HepG2 (cell line): Measurements from ENCODE around the gene PRR35. TPM values are rescaled to one million over a fixed set of nuclear protein-coding genes. Genes with fewer than 3 reads are reported as not detected.
A peak's percentile ranks its signal among the peaks of the same experiment; 100 is the strongest.

Experiments used
- BCL3 ChIP-seq: sonication (generic); formaldehyde crosslinking; IDR thresholded peaks from 2 replicates; pipeline ENCODE4 v1.5.1; 2020; ENCODE audit warnings: mild to moderate bottlenecking, missing genetic modification reagents, moderate library complexity
- CEBPB ChIP-seq: IDR thresholded peaks from 2 replicates; pipeline ENCODE4 v1.6.1; 2011; ENCODE audit warnings: low read depth, low read length, improper control_type of control experiment, borderline replicate concordance
- CENPBD1 ChIP-seq: sonication (generic); formaldehyde crosslinking; IDR thresholded peaks from 2 replicates; pipeline ENCODE4 v1.8.0; 2022; ENCODE audit warnings: missing genetic modification reagents, low read depth, mild to moderate bottlenecking, borderline replicate concordance
- FOSL2 ChIP-seq: sonication (generic); formaldehyde crosslinking; IDR thresholded peaks from 2 replicates; pipeline ENCODE4 v1.4.0; 2020; ENCODE audit warnings: missing genetic modification reagents
- GLI4 ChIP-seq: sonication (generic); formaldehyde crosslinking; IDR thresholded peaks from 2 replicates; pipeline ENCODE4 v1.5.1; 2020; ENCODE audit warnings: missing genetic modification reagents, mild to moderate bottlenecking, moderate library complexity, borderline replicate concordance
- MAX ChIP-seq: IDR thresholded peaks from 2 replicates; pipeline ENCODE4 v1.6.1; 2012; ENCODE audit warnings: inconsistent platforms
- MLX ChIP-seq: IDR thresholded peaks from 2 replicates; pipeline ENCODE4 v1.6.1; 2016
- MXD4 ChIP-seq: IDR thresholded peaks from 2 replicates; pipeline ENCODE4 v1.6.1; 2016; ENCODE audit warnings: mild to moderate bottlenecking, missing biosample characterization, missing genetic modification reagents
- MYNN ChIP-seq: sonication (generic); formaldehyde crosslinking; IDR thresholded peaks from 2 replicates; pipeline ENCODE4 v1.4.0; 2020; ENCODE audit warnings: mild to moderate bottlenecking, low read depth, missing genetic modification reagents
- NFYC ChIP-seq: IDR thresholded peaks from 2 replicates; pipeline ENCODE4 v1.6.1; 2016; ENCODE audit warnings: missing genetic modification reagents, missing compliant biosample characterization
- RNF219 ChIP-seq: sonication (generic); formaldehyde crosslinking; IDR thresholded peaks from 2 replicates; pipeline ENCODE4 v1.5.0; 2020; ENCODE audit warnings: mild to moderate bottlenecking, missing genetic modification reagents
- RXRA ChIP-seq: sonication (generic); formaldehyde crosslinking; IDR thresholded peaks from 2 replicates; pipeline ENCODE4 v1.5.1; 2020; ENCODE audit warnings: missing genetic modification reagents
- SOX5 ChIP-seq: IDR thresholded peaks from 2 replicates; pipeline ENCODE4 v1.6.1; 2016; ENCODE audit warnings: borderline replicate concordance
- THAP11 ChIP-seq: IDR thresholded peaks from 2 replicates; pipeline ENCODE4 v1.6.1; 2016; ENCODE audit warnings: missing biosample characterization, missing genetic modification reagents
- ZBTB26 ChIP-seq: IDR thresholded peaks from 2 replicates; pipeline ENCODE4 v1.6.1; 2016; ENCODE audit warnings: missing compliant biosample characterization, missing genetic modification reagents, borderline replicate concordance
- ZNF225 ChIP-seq: sonication (generic); formaldehyde crosslinking; IDR thresholded peaks from 2 replicates; pipeline ENCODE4 v1.4.0; 2020; ENCODE audit warnings: mild to moderate bottlenecking, missing genetic modification reagents
- ZNF496 ChIP-seq: sonication (generic); formaldehyde crosslinking; IDR thresholded peaks from 2 replicates; pipeline ENCODE4 v1.8.1; 2023; ENCODE audit warnings: mild to moderate bottlenecking, moderate library complexity, missing genetic modification reagents; ENCODE audit not compliant: insufficient replicate concordance
- ZNF574 ChIP-seq: sonication (generic); formaldehyde crosslinking; IDR thresholded peaks from 2 replicates; pipeline ENCODE4 v1.4.0; 2020; ENCODE audit warnings: missing genetic modification reagents
- ZNF652 ChIP-seq: IDR thresholded peaks from 2 replicates; pipeline ENCODE4 v1.6.1; 2016; ENCODE audit warnings: low read depth, borderline replicate concordance
- ZSCAN9 ChIP-seq: IDR thresholded peaks from 2 replicates; pipeline ENCODE4 v1.6.1; 2016; ENCODE audit warnings: borderline replicate concordance
- polyA plus RNA-seq, 8 experiments: library from polyadenylated mRNA; depleted of rRNA in 3 of 8; stranded (reverse) in 7 of 8; unstranded in 1 of 8; fragments of >200 nt; fragmentation: Illumina TruSeq in 4 of 8; extraction: Trizol in 4 of 8; gene quantifications; 2 replicates each; pipeline versions ENCODE4 v1.2.1 to v1.2.3, GENCODE V29; 2011 to 2016; ENCODE audit warnings: low read depth in 4 of 8, missing spikeins in 1 of 8, mixed read lengths in 1 of 8; ENCODE audit not compliant: insufficient read depth in 1 of 8
- total RNA-seq, 5 experiments: library from RNA; depleted of rRNA; stranded (reverse); fragments of >200 nt; fragmentation: Illumina TruSeq; extraction: Trizol; gene quantifications; 2 replicates each; pipeline ENCODE4 v1.2.3, GENCODE V29; 2016; ENCODE audit warnings: low read depth in 1 of 5

Gene PRR35
- total and polyA plus RNA-seq, 2 of the 13 experiments (the other 11 are each of a cell fraction or from before 2014, with no cell fraction given): 0.07 to 0.16 TPM

GRCh38 chr16:592518-593306, 32.5 kb downstream of the PRR35 start (continued):
- no peak for TF ChIP-seq ZBTB26 (CRISPR knock-in tag)
- TF ChIP-seq CEBPB: peak; percentile 96
- peak; percentile 67; the same call in 1 of the 2 replicates for TF ChIP-seq ZSCAN9 (CRISPR knock-in tag)
- 0 out of 2 replicates have a peak, but pooled peaks have one; percentile 22 for TF ChIP-seq SOX5 (CRISPR knock-in tag)
- no peak for TF ChIP-seq RXRA (CRISPR knock-in tag)
- TF ChIP-seq MLX: peak; percentile 23; the same call in 1 of the 2 replicates
- TF ChIP-seq ZNF496 (CRISPR knock-in tag): no peak
- TF ChIP-seq ZNF652: no peak
- no peak for TF ChIP-seq NFYC (CRISPR knock-in tag)
- TF ChIP-seq MXD4: peak; percentile 46; the same call in 1 of the 2 replicates
- TF ChIP-seq FOSL2: peak; percentile 33; the same call in 1 of the 2 replicates
- peak; percentile 92; the same call in 1 of the 2 replicates for TF ChIP-seq MYNN (CRISPR knock-in tag)
- TF ChIP-seq BCL3 (CRISPR knock-in tag): 0 out of 2 replicates have a peak, but pooled peaks have one; percentile 53
- no peak for TF ChIP-seq RNF219 (CRISPR knock-in tag)
- peak; percentile 93 for TF ChIP-seq MAX
- TF ChIP-seq GLI4 (CRISPR knock-in tag): no peak
- peak; percentile 66 for TF ChIP-seq THAP11 (CRISPR knock-in tag)
- TF ChIP-seq CENPBD1: no peak
- 0 out of 2 replicates have a peak, but pooled peaks have one; percentile 22 for TF ChIP-seq ZNF574
- peak; percentile 68; the same call in 1 of the 2 replicates for TF ChIP-seq ZNF225 (CRISPR knock-in tag)
